ENCODE measurements around the gene PDZK1IP1.
"Not testable (repeated sequence)": the region's sequence is repeated elsewhere in the genome, so short reads cannot be mapped to it uniquely, and the experiment has no call there.

GRCh38 chr1:47195981-47196380, 6.1 kb upstream of the PDZK1IP1 start:
- not testable (repeated sequence) for TF ChIP-seq CTCF (IDR thresholded peaks at IDR 0.05); ZFX (IDR thresholded peaks at IDR 0.05; ENCODE audit: borderline replicate concordance)

All from 22Rv1 (cell line).